ENCODE results near the gene BHLHE23.

BHLHE23 gene

DNA sequence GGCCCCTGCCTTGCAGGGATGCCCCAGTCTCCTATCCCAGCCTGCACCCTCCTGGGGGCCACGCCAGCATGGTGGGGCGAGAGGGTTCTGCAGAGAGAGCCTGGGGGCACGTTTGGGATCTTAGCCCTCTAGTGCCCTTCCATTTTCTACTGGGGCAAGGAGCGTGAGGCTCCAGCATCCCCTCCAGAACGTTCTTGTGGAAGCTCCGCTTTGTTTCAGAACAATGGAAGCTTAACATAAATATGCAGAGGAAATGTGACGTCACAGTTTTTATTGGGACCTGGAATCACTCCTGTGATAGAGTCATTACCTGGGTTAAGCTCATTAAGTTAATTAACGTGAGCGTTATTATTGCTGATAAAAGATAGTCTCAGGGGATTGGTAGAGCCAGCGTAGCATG is 19.6 kb downstream of the BHLHE23 start:
- peak; percentile 23 for DNase-seq

DNA sequence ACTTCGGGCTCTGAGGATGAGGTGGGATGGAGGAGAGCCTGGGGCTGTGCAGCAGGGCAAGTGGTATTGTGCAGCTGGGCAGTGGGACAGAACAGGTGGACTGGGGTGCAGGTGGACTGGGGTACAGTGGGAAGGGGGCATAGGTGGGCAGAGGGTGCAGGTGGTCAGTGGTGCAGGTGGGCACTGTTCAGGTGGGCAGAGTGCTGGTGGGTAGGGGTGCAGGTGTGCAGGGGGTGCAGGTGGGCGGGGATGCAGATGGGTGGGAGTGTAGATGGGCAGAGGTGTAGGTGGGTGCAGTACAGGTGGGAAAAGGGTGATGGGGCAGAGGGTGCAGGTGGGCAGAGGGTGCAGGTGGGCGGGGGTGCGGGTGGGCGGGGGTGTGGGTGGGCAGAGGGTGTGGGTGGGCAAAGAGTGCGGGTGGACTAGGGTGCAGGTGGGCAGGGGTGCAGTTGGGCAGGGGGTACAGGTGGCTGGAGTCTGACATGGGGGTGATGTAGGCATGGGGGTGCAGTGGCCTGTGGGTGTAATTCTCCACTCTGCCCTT is 20.4 kb downstream of the BHLHE23 start:
- no peak for DNase-seq

DNA sequence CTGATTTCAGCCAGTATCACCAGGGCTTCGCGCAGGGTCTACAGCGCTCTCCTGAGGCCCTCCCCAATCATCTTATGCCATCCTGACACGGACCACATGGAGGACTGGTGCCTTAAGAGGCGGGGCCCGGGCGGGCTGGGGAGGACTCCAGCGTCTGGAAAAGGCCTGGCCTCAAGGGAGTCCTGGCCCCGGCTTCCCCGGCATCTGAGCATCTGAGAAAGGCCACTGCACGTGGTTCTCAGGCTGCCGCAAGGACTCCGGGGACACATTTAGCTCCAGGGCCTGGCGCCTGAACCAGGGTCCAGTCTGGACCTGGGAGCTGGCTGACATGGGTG is 21.4 kb downstream of the BHLHE23 start:
- DNase-seq: no peak

DNA sequence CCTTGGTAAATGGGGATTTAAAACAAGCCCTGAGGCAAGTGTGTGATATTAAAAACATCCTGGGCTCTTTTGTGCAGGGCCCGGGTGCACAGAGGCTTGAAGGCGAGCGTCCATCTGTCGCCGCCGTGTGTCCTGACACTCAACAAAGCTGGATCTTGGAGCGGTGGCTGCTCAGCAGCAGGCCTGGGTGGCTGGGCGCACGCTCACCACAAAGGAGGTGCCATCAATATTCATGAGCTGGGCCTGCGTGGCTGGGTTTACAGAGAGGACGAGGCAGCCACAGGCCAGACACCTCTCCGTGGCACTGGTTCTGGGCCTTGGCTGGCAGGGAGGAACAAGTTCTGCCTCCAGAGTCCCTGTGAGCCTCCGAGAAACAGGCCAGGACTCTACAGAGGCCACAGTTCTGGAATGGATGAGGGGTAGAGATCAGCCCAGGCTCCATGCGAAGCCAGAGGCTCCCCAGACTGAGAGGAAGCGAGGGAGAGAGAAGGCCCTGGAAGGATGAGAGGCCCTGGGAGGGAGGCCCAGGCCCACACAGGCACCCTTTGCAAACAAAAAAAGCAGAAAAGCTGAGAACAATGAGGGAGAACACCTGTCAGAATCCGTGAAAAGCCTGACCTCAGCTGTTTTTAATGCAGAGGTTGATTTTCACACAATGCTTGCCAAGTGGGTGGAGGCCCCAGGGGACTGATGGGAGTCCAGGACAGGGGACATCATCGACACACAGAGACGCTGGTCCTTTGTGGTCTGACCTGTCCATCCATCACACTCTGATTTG is 21.9 kb downstream of the BHLHE23 start:
- peak; percentile 74 for DNase-seq

DNA sequence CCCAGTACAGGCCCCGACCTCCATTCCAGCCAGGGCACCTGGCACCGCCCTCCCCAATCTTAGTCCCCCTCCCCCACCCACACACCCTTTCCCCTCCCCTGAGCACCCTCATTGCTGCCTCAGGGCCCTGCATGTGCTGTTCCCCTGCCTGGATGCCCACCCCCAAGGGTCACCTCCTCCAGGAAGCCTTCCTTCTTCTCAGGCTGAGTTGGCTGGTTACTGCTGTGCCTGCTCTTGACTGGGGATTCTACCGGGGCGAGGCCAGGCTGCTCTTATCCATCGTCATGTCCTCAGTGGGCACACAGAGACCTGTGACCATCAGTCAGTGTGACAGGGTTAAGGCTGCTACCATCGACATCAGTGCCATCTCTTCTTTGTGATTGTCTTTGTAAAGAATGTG is 23.6 kb downstream of the BHLHE23 start:
- DNase-seq: no peak

DNA sequence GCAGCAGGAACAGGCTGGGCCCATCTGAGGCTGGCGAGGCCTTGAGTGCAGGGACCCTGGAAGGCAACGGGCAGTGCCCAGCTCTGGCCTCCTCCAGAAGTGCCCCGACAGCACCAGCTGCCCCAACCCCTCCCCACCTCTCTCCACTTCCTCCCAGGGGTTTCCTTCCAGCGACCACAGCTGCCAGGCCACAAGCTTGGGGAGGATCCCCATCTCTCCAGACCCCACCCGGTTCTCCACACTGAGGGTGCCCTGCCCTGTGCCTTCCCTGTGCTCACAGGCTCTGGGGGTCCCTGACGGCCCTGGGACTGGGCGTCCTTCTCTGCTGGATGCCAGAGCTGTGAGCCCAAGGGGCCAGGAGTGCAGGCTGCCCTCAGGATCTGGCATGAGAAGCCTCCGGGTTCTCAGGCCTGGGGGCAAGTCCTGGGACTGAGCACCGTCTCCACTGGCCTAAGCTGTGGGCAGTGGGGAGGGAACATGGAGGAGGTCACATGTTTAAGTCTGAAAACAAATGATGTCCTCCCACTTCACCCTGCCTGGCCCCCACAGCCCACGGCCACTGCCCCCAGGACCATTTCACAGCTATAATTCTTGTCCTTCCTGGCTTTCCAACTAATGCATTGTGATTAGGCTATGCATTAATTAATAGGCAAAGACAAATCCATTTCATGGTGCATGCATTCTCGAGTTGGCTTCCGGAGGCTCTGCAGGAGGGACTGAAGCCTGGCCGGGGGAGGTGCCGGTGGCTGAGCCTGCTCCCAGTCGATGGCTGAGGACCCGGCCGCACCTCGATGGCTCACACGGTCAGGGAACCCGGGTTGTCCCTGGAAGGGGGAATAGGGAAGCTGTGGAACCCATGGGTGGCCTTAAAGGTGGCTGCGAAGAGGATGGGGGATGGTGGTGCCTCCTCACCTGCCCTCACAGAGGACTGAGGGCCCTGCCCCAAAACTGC is 24.4 kb downstream of the BHLHE23 start:
- DNase-seq: no peak

DNA sequence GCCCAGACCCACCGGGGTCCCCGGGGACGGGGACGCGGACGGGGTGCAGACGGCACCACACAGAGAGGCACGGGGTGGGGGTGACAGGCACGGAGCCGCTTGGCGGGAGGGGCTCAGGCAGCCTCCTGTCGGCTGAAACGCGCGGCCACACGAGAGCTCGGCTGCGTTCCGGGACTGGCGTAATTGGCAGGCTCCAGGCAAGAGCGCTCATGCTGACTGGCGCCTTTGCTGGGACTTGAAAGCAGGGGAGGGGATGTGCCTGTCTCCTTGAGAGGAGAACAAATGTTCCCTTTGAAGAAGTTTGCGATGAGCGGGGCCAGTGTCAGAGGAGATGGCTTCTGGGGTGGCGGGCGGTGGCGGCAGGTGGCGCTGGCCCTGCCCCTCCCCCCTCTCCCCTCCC is 25.8 kb downstream of the BHLHE23 start:
- DNase-seq: peak; percentile 36

DNA sequence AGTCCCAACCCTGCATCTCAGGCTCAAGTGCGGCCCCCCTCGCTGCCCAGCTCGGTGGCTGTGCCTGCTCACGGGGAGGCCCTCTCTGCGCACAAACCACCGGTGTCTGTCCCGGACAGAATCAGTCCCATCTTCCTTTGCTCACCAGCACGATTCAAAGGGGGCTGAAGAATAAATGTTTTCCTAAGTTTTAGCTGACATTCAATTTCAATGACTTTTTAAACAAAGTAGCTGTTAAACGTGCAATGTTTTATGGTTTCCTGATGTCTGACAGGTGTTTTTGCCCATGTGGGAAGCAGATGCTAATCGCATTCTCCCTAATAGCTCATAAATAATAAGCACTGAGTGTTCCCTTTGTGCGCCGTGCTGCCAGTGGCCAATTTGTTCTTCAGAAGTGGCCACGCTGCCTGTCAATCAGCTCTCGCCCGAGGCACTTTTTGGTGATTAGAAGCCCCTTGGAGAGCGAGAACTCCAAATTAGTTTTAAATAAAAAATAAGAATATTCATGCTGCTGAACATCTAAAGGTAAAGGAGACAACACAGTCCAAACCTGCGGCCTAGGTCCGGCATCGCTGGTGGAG is 26.3 kb downstream of the BHLHE23 start:
- peak; percentile 32 for DNase-seq

DNA sequence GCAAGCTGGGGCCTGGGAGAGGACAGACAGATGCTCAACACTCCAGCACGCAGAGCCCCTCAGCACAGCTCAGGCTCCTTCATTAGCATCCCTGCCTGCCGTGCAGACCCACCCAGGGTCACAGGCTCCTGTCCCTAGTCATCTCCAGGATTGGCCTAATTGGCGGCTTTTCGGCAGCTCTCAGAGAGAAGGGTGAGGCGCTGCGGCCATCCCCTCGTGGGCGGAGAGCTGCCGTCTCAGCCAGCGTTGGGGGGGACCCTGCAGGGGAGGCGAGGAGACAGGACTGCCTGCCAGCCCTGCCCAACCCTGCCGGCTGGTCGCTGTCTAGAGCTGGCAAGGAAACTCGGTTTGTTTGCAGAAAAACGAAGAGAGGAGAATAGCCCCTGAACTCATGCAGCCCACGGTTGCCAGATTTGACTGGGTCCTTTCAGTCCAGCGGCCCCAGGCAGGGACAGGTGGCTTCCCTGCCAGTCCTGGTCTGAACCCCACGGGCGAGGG is 26.8 kb downstream of the BHLHE23 start:
- DNase-seq: no peak

DNA sequence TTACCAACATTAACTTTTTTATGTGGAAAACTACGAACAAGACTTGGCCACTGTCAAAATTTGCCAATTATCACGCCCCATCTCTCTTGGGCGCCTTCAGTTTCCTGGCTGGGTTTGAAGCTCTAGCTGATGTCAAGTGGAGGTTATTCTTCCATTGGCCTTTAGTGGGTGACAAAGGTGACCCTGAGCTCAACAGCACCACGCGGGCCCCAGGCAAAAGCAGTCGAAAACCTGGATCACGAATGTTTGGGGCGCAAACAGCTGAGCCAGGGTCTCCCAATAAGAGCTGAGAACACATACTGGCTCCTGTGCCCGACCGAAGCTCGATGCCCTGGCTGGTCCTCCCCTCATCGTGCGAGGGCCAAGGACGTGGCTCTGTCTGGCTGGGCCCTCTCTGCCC is 27.5 kb downstream of the BHLHE23 start:
- DNase-seq: no peak

DNA sequence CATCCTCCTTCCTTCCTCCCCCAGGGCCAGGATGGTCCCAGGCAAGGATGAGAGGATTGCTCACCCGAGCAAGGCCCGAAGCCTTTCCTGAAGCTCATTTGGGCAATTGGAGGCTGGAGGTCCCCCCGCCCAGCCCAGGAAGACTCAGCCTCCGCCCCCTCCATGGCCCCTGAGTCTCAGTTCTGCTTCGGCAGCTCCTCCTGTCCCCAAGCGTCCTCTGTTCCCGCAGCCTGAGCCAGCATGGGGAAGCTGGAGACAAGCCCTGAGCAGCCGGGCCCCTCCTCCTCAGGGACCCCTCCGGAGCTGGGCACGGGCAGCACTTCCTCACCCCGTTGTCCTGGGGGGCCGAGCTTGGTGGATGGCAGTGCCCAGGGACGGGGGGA is 28.2 kb downstream of the BHLHE23 start:
- no peak for DNase-seq

DNA sequence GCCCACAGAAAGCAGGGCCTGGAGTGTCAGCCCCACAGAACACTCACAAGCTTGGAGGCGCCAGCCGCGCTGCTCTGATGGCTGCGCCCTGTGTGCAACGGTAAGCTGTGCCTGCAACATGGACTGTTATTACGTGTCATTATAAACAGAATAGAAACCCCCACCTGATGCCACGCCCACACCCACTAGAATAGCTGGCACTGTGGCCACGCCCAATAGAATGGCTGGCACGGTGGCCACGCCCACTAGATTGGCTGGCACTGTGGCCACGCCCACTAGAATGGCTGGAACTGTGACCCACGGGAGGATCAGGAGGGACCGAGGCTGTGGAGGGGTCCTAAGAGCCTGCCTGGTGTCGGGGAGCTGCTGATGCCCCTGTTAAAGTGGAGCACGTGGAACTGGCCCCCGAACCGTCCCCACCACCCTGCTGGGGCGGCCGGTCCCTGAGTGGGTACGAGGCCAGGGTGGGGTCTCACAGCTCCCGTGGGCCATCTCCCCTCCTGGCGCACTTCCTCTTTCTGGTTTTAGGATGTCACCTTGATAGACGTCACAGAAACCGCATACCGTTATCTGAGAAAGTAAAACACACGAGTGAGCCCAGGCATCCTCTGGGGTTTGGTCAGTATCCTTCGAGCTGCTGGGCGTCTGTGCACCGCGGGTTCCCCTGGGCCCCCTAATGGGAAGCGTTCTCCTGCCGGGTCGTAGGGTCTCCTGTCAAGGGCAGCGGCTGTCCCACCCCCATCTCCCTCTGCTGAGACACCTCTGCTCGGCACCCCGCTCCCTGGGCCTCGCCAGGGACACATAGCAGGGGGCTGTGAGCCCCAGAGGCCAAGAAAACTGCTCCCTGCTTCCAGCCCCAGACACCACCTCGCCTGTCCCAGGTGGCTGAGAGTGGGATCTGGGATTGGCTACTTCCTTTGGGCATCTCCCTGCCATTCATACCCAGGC is 28.9 kb downstream of the BHLHE23 start:
- DNase-seq: no peak

DNA sequence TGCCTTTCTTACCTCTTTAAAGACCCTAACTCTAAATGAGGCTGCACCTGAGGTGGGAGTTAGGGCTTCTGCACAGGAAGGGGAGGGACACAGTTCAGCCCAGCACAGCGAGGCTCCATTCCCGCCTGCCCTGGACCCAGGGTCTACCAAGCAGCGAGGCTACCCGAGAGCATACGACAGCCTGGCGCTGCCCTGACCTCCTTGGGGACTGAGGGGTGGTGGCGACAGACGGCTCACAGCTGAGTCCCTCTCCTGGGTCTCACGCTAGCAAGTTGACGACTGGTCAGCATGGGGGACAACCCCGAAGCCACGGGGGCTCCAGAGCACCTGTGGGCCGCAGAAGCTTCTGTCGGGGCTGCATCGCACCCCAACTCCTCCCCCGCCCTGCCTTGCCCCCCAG is 29.9 kb downstream of the BHLHE23 start:
- DNase-seq: no peak

DNA sequence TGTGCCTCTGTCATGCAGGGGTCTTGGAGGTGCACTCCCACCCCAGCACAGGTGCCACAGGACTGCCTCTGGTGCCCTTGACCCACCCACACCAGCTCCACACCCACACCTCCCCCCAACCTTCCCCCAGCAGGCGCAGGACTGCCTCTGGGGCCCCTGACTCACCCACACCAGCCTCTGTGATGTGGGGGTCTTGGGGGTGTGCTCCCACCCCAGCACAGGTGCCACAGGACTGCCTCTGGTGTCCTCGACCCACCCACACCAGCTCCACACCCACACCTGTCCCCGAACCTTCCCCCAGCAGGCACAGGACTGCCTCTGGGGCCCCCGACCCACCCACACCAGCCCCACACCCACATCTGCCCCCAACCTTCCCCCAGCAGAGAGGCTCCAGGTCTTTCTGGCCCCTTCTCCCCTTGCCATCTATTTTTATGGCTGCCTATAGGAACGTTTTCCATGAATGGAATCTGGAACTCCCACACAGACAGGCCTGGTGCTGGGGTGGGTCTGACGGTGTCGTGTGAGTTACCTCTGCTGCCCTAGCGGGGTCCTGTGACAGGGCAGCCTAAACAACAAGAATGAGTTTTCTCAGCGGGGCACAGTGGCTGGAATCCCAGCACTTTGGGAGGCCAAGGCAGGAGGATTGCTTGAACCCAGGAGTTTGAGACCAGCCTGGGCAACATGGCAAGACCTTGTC is 30.8 kb downstream of the BHLHE23 start:
- DNase-seq: no peak

DNA sequence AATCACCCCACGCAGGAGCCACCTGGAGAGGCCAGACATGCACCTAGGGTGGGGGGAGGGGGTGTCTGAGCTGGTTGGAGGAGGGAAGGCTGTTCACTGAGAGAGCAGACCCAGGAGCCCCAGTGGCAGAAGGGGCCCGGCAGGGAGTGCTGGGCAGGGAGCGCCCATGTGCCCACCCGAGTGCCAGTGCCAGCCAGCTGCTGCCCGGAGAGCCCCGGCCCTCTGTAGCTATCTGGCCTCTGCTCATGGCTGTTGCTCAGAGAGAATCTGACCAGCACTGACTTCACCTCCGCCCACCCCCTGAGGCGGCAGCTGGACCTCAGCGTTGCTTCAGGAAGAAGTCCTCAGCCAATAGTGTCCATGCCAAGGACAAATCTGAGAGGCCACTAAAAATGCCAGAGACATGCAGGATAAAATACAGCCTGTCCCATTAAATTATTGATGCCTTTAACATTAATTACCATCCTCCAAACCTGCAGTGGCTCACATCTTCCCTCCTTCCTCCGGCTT is 31.5 kb downstream of the BHLHE23 start:
- no peak for DNase-seq

DNA sequence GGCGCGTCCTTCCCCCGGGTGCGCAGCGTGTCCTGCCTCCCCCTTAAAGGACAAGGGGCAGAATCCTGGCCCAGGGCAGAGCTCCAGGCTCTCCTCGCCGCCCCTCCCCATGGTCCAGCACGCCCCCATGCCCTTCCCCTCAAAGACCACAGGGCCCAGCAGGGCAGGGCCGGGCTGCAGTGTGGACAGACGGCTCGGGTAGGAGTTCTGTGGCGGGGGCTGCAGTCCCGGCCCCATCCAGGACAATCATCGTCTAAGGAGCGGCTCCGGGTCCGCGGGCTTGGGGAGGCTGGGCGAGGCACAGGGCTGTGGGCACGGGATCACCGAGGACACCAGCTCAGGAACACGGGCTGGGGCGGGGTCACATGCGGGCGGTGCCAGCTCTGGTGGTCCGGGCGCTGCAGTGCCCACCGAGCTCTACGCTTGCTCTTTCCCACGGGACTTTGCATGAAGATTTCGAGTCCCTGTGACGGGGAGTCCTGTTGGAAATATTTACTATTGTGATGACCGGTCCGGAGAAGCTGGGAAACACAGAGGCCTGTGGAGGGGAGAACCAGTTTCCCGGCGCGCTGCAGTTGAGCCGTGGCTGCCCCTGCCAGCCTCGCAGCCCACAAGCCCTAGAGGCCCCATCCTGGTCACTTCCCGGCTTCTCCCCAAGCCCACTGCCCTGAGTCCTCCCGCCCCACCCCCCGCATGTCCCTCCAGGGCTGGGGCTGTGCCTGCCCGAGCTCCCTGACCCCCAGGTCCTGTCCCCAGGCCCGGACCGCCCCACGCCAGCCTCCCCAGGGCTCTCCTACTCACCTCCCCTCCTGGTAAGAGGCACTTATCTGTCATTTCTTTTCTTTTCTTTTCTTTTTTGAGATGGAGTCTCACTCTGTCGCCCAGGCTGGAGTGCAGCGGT is 33.7 kb downstream of the BHLHE23 start:
- DNase-seq: no peak

DNA sequence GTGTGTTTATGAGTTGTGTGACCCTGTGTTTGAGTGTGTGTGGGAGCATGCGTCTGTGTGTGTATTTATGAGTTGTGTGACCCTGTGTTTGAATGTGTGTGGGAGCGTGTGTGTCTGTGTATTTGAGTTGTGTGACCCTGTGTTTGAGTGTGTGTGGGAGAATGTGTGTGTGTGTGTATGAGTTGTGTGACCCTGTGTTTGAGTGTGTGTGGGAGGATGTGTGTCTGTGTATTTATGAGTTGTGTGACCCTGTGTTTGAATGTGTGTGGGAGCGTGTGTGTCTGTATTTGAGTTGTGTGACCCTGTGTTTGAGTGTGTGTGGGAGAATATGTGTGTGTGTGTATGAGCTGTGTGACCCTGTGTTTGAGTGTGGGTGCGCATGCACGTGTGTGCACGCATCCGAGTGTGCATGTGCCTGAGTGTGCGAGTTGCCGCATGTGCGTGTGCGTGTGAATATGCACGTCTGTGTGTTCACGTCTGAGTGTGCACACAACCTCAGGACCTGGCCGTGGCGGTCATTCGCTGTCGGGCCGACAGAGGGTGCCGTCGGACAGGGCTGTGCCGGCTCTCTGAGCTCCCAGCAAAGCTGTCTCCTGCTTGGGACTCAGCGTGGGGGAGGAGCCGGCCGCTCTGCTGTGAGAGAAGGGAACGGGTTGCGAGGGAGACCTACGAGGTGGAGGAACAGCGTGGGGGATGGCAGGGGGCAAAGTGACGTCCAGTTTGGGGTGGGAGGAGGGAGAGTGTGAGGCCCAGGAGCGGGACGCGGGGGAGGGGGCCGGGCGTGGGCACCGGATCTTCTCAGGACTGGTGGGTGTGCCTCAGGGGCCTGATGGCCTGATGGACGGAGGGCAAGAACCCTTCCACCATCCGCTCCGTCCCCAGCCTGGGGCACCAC is 34.6 kb downstream of the BHLHE23 start:
- DNase-seq: peak; percentile 89

DNA sequence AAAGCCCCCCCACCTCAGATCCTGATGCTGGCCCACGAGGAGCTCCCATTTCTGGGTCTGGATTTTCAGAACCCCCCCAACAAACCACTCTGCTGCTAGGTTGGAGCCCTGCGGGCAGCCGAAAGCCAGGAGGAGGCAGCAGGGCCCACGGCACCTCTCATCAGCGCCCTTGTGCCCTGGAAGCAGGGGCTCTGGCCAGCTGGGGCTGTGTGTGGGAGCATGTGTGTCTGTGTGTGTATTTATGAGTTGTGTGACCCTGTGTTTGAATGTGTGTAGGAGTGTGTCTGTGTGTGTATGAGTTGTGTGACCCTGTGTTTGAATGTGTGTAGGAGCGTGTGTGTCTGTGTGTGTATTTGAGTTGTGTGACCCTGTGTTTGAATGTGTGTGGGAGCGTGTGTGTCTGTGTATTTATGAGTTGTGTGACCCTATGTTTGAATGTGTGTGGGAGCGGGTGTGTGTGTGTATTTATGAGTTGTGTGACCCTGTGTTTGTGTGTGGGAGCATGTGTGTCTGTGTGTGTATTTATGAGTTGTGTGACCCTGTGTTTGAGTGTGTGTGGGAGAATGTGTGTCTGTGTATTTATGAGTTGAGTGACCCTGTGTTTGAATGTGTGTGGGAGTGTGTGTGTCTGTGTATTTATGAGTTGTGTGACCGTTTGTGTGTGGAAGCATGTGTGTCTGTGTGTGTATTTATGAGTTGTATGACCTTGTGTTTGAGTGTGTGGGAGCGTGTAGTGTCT is 35.4 kb downstream of the BHLHE23 start:
- DNase-seq: no peak

Data from NCI-H82 (cell line).